ENCODE results near the gene IGBP1. TPM values are rescaled to one million over a fixed set of nuclear protein-coding genes. Genes with fewer than 3 reads are reported as not detected.

IGBP1 gene
- total RNA-seq (2014; rRNA removed) (43.0 and 51.1 TPM in 2 replicates), Bru-seq, nascent RNA (percentile 87 among the genes with signal in this experiment), BruChase-seq, experiment 1, labeled RNA remaining after a 6-hour chase (percentile 87 among the genes with signal in this experiment), BruChase-seq, experiment 2, labeled RNA remaining after a 2-hour chase (percentile 87 among the genes with signal in this experiment)
- long read RNA-seq, transcript IGBP1-201 (6 exons, 1,862 nt): major isoform, 95 of 117 reads
- long read RNA-seq, partial matches to known transcripts: 10 of 117 reads
- long read RNA-seq, other reads (novel, unspliced or antisense): 11 of 117 reads

DNA sequence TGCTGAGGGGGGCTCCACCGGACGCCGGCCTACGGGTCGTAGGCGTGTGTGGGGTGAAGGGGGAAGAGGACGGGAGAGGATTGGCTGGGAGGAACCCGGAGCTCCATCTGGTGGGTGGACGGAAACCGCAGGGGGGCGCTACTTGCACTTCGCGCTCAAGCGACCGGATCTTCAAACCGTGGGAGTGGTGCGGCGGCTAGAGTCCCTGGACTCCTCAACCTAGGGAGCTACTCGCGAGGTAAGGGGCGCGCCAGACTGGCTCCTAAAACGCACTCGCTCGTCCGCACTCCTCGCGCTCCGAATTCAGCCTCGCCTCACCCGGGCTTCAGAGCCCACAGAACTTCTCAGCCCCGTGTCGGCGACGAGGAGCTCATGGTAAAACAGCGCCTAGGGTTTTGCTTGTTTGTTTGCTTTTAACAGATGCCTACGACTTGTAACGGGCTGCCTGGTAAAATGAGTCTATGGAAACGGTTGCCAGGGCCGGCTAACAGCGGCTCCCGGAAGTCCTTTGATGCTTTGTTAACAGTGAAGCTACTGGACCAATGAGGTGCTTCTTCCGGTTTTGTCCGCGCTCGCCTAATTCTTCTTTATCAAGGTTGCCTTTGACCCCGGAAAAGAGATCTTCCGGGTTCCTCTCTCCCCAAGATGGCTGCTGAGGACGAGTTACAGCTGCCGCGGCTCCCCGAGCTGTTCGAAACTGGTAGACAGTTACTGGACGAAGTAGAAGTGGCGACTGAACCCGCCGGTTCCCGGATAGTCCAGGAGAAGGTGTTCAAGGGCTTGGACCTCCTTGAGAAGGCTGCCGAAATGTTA lies at the start of gene IGBP1:
Gene IGBP1 (plus strand): TSS at position 145 of the 813 bp plus-strand sequence. CDS start 501 bp downstream, at position 646.
- H3K9ac ChIP-seq (ENCODE audit: low read length): peak within 1 kb of the TSS; percentile 83
- peak within 1 kb of the TSS; percentile 82 for H3K27ac ChIP-seq (ENCODE audit: low read length)
- POLR2A ChIA-PET (ENCODE audit: unreplicated experiment): interaction anchor here (0.5 to 1.0 kb wide), 12 partner anchors 41 to 1305 kb away, joined by 3 to 13 read pairs (median 4); partner anchors contain the start of genes EFNB1, KIF4A and PDZD11
- no peaks in the 10 kb centered on the region for H3K27me3 ChIP-seq (ENCODE audit: low read length)
- intact Hi-C loops (cut with micrococcal nuclease): loop anchor here (1.0 to 10.0 kb wide), 4 partner anchors 41 to 301 kb away; partner anchors contain the start of gene KIF4A
- ATAC-seq (peak; percentile 78), DNase-seq (peak; percentile 80)
- H4K20me1 ChIP-seq (ENCODE audit: low read length): no peaks in the 10 kb centered on the region
- BruUV-seq (replicated peaks): TSS peak; percentile 89
- H3K4me1 ChIP-seq (ENCODE audit: insufficient read depth, low read length): peaks cover 41% of the 10 kb centered on the region
- no peaks in the 10 kb centered on the region for H3K9me3 ChIP-seq (ENCODE audit: low read length)
- no peaks in the 10 kb centered on the region for H3F3A ChIP-seq (ENCODE audit: low read length, unreplicated experiment)
- TF ChIP-seq, protein P1, sequence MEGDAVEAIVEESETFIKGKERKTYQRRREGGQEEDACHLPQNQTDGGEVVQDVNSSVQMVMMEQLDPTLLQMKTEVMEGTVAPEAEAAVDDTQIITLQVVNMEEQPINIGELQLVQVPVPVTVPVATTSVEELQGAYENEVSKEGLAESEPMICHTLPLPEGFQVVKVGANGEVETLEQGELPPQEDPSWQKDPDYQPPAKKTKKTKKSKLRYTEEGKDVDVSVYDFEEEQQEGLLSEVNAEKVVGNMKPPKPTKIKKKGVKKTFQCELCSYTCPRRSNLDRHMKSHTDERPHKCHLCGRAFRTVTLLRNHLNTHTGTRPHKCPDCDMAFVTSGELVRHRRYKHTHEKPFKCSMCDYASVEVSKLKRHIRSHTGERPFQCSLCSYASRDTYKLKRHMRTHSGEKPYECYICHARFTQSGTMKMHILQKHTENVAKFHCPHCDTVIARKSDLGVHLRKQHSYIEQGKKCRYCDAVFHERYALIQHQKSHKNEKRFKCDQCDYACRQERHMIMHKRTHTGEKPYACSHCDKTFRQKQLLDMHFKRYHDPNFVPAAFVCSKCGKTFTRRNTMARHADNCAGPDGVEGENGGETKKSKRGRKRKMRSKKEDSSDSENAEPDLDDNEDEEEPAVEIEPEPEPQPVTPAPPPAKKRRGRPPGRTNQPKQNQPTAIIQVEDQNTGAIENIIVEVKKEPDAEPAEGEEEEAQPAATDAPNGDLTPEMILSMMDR (conservative IDR thresholded peaks at IDR 0.05; ENCODE audit: low read depth, low read length): peak; percentile 76
- TF ChIP-seq EZH2phosphoT487 (IDR thresholded peaks at IDR 0.05; ENCODE audit: borderline replicate concordance, low read length) (no peak), EZH2 (IDR thresholded peaks at IDR 0.05; ENCODE audit: low read length, unreplicated experiment) (no peak)
- H2AFZ ChIP-seq (ENCODE audit: low read length): peak within 1 kb of the TSS; percentile 90
- peaks cover 32% of the 10 kb centered on the region for H3K79me2 ChIP-seq (ENCODE audit: low read length)
- peaks cover 16% of the 10 kb centered on the region; the same call in 1 of the 2 replicates for H3K36me3 ChIP-seq (ENCODE audit: low read depth, low read length)
- no peaks in the 10 kb centered on the region for H3K9me2 ChIP-seq (replicated peaks; ENCODE audit: low read length)
- CTCF ChIA-PET: interaction anchor here (0.6 to 1.4 kb wide), 22 partner anchors 24 to 1304 kb away, joined by 3 to 10 read pairs (median 4); partner anchors contain the start of genes KIF4A and PDZD11
- peak within 1 kb of the TSS; percentile 93 for H3K4me3 ChIP-seq (ENCODE audit: low read length)
- peak within 1 kb of the TSS; percentile 88 for H3K4me2 ChIP-seq (ENCODE audit: low read length)

DNA sequence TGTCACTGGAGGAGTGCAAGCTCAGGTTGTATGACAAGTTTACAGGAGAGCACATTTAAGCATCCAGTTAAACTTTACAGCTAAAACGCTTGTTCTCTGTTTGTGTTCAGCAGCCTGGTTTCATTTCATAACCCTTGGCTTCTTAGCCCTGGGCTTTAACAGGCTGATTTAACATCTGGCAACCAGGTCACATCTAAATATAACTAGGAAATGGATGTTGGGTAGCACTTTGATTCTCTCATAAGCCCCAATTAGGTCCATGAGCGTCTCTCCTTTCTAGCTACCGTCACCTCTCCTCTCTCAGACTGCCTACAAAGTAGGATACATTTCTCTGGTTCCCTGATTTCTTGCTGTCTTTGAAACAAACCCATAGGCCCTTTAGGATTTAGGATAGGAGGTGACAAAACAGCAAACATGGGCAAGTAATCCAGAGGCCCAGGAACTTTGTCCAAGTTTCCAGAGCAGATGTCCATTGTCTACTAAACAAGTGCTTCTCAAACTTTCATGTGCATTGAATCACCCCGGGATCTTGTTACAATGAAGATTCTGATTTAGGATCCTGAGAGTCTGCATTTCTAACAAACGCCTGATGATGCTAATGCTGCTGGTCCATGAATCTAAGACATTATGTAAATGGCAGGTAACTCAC lies 48.5 kb upstream of the IGBP1 start:
- intact Hi-C loops (cut with micrococcal nuclease): no loop called here
- ATAC-seq (no peak), DNase-seq (no peak)
- Histone ChIP-seq H3K27me3 (ENCODE audit: low read length) (no peaks in the 10 kb centered on the region), H3K79me2 (ENCODE audit: low read length) (no peaks in the 10 kb centered on the region), H3K4me2 (ENCODE audit: low read length) (no peak overlapping the region), H3K4me3 (ENCODE audit: low read length) (no peak overlapping the region), H4K20me1 (ENCODE audit: low read length) (no peaks in the 10 kb centered on the region), H3K9me2 (replicated peaks; ENCODE audit: low read length) (no peaks in the 10 kb centered on the region), H3F3A (ENCODE audit: low read length, unreplicated experiment) (no peaks in the 10 kb centered on the region), H3K9ac (ENCODE audit: low read length) (no peak overlapping the region), H3K36me3 (ENCODE audit: low read depth, low read length) (no peaks in the 10 kb centered on the region), H3K27ac (ENCODE audit: low read length) (no peak overlapping the region), H3K4me1 (ENCODE audit: insufficient read depth, low read length) (peaks cover 40% of the 10 kb centered on the region), H3K9me3 (ENCODE audit: low read length) (no peaks in the 10 kb centered on the region), H2AFZ (ENCODE audit: low read length) (no peak overlapping the region)
- no peak for TF ChIP-seq EZH2phosphoT487 (IDR thresholded peaks at IDR 0.05; ENCODE audit: borderline replicate concordance, low read length)
- no peak for TF ChIP-seq EZH2 (IDR thresholded peaks at IDR 0.05; ENCODE audit: low read length, unreplicated experiment)
- TF ChIP-seq, protein P1 (conservative IDR thresholded peaks at IDR 0.05; ENCODE audit: low read depth, low read length): no peak
- CTCF ChIA-PET: no interaction called here
- POLR2A ChIA-PET (ENCODE audit: unreplicated experiment): no interaction called here
- BruUV-seq (replicated peaks): no TSS peak

All from PC-3 (cell line).